Cardiac fibroblast (primary cell): ENCODE measurements around the gene FSD2.
"Not testable (repeated sequence)": the region's sequence is repeated elsewhere in the genome, so short reads cannot be mapped to it uniquely, and the experiment has no call there.

Experiments used
- DNase-seq, 2 donors: peaks; one replicate each; pipeline versions ENCODE4 v3.0.0 to v3.0.0-alpha.2; 2010; ENCODE audit warnings: low read depth in 2 of 2
- H3K4me3 ChIP-seq, 2 donors: replicated peaks in 1 of 2; 1 replicate in 1 of 2; 2 replicates in 1 of 2; pipeline ENCODE4 v1.5.1; 2011; ENCODE audit warnings: low read depth in 2 of 2, low read length in 2 of 2, mild to moderate bottlenecking in 2 of 2, moderate library complexity in 1 of 2
- CTCF ChIP-seq: IDR thresholded peaks from one replicate; pipeline ENCODE4 v1.5.1; 2011; ENCODE audit warnings: low read depth, mild to moderate bottlenecking, low read length, inconsistent platforms

FSD2 gene

DNA sequence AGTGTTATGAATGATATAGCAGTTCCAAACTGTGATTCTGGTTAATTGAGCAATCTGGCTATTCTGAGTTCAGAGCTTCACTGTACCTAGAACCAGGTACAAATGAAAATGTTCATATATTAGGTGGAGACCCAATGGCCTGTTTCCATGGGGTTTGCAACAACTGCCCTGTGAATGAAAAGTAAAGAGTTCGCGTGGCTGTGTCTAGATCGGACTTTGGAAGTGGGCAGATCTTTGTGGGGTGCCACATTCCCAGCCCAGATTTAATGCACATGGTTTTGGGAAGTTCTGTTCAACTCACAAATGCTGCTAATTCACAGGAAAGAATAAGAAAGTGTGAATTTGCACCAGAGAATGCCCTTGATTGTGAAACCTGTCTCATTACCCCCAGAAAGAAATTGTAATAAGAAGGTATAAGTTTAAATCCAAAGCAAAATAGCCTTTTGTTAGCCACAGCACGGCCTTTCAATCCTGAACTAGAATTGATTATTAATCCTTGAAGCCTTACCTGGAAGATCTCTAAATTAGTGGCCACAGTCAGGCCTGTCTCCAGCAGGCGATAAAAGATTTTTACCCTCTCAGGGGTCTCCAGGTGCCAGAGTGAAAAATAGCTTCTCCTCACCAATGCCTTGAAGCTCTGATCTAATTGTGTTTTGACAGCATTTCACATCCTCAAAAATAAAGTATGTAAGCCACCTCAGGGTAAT is 26.2 kb upstream of the FSD2 start:
- H3K4me3 ChIP-seq: no peak overlapping the region
- no peak for TF ChIP-seq CTCF
- DNase-seq: no peak

- no peak for TF ChIP-seq CTCF
- DNase-seq: no peak
- no peak overlapping the region for H3K4me3 ChIP-seq
Observed at GRCh38 chr15:82830427-82831173, 24.7 kb upstream of the FSD2 start.

DNA sequence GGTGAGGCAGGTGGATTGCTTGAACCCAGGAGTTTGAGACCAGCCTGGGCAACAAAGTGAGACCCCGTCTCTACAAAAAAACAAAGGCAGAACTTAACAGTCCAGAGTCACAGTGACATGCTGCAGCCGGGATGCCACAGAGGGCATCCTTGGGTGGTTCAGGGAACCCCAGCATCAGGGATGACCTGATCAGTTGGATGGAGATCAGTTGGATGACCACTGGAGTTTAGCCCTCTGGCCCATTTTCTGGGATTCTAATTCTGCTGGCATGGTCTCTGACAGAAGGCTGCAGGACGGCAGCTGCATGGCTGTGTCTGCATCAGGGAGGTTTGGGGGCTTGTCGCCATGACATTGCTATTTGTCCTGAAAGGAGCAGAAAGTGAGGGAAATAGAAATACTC is 23.4 kb upstream of the FSD2 start:
- no peak overlapping the region for H3K4me3 ChIP-seq
- no peak for TF ChIP-seq CTCF
- DNase-seq: no peak

DNA sequence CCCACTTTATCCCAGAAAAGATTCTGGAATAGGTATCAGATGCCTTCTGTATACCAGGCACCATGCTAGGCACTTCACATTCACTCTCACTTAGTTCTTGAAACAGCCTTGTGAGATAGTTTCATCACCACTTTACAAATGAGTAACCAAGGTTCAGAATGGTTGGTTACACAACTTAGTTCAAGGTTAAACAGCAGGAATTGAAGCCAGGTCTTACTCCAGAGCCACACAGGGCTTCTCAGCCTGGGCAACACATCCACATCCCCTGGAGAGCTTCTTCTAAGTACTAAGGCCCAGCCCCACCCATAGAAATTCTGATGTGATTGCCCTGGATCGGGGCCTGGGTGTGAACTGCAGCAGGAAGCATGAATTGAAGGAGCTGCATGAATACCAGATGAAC is 22.2 kb upstream of the FSD2 start:
- peak in 1 of 2 donors; percentile 47 for DNase-seq
- H3K4me3 ChIP-seq: no peak overlapping the region
- TF ChIP-seq CTCF: no peak

GRCh38 chr15:82823049-82823448 is 17.2 kb upstream of the FSD2 start:
- no peak for DNase-seq
- no peak for TF ChIP-seq CTCF
- H3K4me3 ChIP-seq: no peak overlapping the region

- H3K4me3 ChIP-seq: not testable (repeated sequence)
- peak in 1 of 2 donors; percentile 44 for DNase-seq
Observed at GRCh38 chr15:82821851-82822250, 16.0 kb upstream of the FSD2 start.

DNA sequence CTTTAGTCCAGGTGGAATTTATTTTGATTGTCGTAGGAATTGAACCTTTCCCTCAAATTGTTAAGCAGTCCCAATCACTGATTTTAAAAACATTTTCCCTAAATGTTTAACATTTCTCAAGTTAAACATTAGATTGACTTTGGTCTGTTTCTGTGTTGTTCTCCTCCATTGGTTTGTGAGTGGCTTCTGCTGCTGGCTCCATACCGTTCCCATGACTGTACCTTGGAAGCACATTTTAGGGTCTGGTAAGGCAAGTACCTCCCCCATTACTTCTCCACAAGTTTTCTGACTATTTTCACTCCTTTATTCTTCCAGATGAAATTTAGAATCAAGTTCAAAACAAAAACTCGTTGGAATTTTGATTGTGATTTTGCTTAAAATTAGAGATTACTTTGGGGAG is 15.5 kb upstream of the FSD2 start:
- H3K4me3 ChIP-seq: not testable (repeated sequence)
- peak in 1 of 2 donors; percentile 57 for DNase-seq

- TF ChIP-seq CTCF: no peak
Observed at GRCh38 chr15:82820128-82820527, 14.3 kb upstream of the FSD2 start.

More at GRCh38 chr15:82820128-82820527, 14.3 kb upstream of the FSD2 start:
- H3K4me3 ChIP-seq: no peak overlapping the region
- DNase-seq: no peak
